Caco-2 (cell line): Measurements from ENCODE around the gene GALNT18. TPM values are rescaled to one million over a fixed set of nuclear protein-coding genes. Genes with fewer than 3 reads are reported as not detected.

ENCODE experiments used
- BruUV-seq: library from RNA; stranded (reverse); fragments of 400-500 nt; replicated peaks from 2 replicates; lab custom pipeline; 2021; lab: Mats Ljungman, UMichigan
- CTCF ChIA-PET: fragments of 300-600 bp; sonication (Branson Sonifier 250); formaldehyde crosslinking; loops from one replicate; lab custom pipeline; 2022; ENCODE audit warnings: antibody characterized with exemption; lab: Charles Lee
- POLR2A ChIA-PET: fragments of 300-600 bp; sonication (Branson Sonifier 250); formaldehyde crosslinking; loops from one replicate; lab custom pipeline; 2022; ENCODE audit warnings: antibody characterized with exemption; lab: Charles Lee
- DNase-seq, 2 experiments: peaks; one replicate each; pipeline versions ENCODE4 v3.0.0 to v3.0.0-alpha.2; 2020 to 2022
- H3K27me3 ChIP-seq: replicated peaks from 2 replicates; pipeline ENCODE4 v1.6.0; 2011; ENCODE audit warnings: low read length; ENCODE audit not compliant: control insufficient read depth, insufficient read depth
- H3K36me3 ChIP-seq: 2 replicates; pipeline ENCODE4 v1.5.1; 2011; ENCODE audit warnings: low read length; ENCODE audit not compliant: control insufficient read depth, insufficient read depth
- H3K4me1 ChIP-seq: fragments of 250-450 bp; sonication (Bioruptor Pico); 2 replicates; pipeline ENCODE4 v1.5.1; 2020; ENCODE audit warnings: mild to moderate bottlenecking
- H3K4me3 ChIP-seq: 2 replicates; pipeline ENCODE4 v1.5.1; 2011; ENCODE audit warnings: low read depth, mild to moderate bottlenecking, control low read depth, low read length
- H3K9me3 ChIP-seq: fragments of 250-450 bp; sonication (Bioruptor Pico); 2 replicates; pipeline ENCODE4 v1.5.1; 2020; ENCODE audit warnings: mild to moderate bottlenecking, moderate library complexity
- H3K27ac Mint-ChIP-seq: one replicate; pipeline ENCODE4 v1.8.0; 2022; ENCODE audit warnings: mixed read lengths; ENCODE audit not compliant: unreplicated experiment
- H3K27me3 Mint-ChIP-seq: one replicate; pipeline ENCODE4 v1.8.0; 2022; ENCODE audit warnings: mixed read lengths; ENCODE audit not compliant: insufficient read depth, unreplicated experiment
- H3K36me3 Mint-ChIP-seq: one replicate; pipeline ENCODE4 v1.8.0; 2022; ENCODE audit warnings: mild to moderate bottlenecking, mixed read lengths; ENCODE audit not compliant: insufficient read depth, unreplicated experiment
- H3K4me1 Mint-ChIP-seq: one replicate; pipeline ENCODE4 v1.8.0; 2022; ENCODE audit warnings: low read depth, mixed read lengths; ENCODE audit not compliant: unreplicated experiment
- H3K4me3 Mint-ChIP-seq: one replicate; pipeline ENCODE4 v1.8.0; 2022; ENCODE audit warnings: mild to moderate bottlenecking, moderate library complexity, mixed read lengths; ENCODE audit not compliant: unreplicated experiment
- H3K9me3 Mint-ChIP-seq: one replicate; pipeline ENCODE4 v1.8.0; 2022; ENCODE audit warnings: mixed read lengths; ENCODE audit not compliant: unreplicated experiment
- CTCF ChIP-seq, 2 experiments: fragments of 200-600 bp in 1 of 2; IDR thresholded peaks; 1 replicate in 1 of 2; 2 replicates in 1 of 2; pipeline versions ENCODE4 v1.5.1 to v1.8.0; 2011 to 2022; ENCODE audit warnings: antibody characterized with exemption in 1 of 2, control low read depth in 1 of 2, inconsistent platforms in 1 of 2, low read depth in 1 of 2, low read length in 1 of 2, mild to moderate bottlenecking in 1 of 2, moderate library complexity in 1 of 2; ENCODE audit not compliant: insufficient read depth in 1 of 2, severe bottlenecking in 1 of 2, unreplicated experiment in 1 of 2
- intact Hi-C: fragments of 100-400 bp; cut with micrococcal nuclease; formaldehyde crosslinking; loops from one replicate; pipeline ENCODE4 v1.10.0; 2022; ENCODE audit not compliant: unreplicated experiment
- total RNA-seq: library from RNA; stranded (reverse); gene quantifications from 2 replicates; pipeline ENCODE4 v1.2.3, GENCODE V29; 2022

GALNT18 gene
- total RNA-seq, 1 experiment from 2014 or later: 0.43 TPM

- intact Hi-C loops: no loop called here
- Mint-ChIP-seq H3K4me1 (no peaks in the 10 kb centered on the region), H3K27ac (no peak overlapping the region), H3K36me3 (no peaks in the 10 kb centered on the region), H3K27me3 (peaks cover 23% of the 10 kb centered on the region), H3K4me3 (no peak overlapping the region), H3K9me3 (no peaks in the 10 kb centered on the region)
- Histone ChIP-seq H3K4me1 (no peaks in the 10 kb centered on the region), H3K27me3 (no peaks in the 10 kb centered on the region), H3K9me3 (no peaks in the 10 kb centered on the region), H3K36me3 (no peaks in the 10 kb centered on the region), H3K4me3 (no peak overlapping the region)
- BruUV-seq: no TSS peak
- TF ChIP-seq CTCF (IDR thresholded peaks at IDR 0.05; ENCODE audit: insufficient read depth in 1 of 2, low read depth in 1 of 2, low read length in 1 of 2, severe bottlenecking in 1 of 2, unreplicated experiment in 1 of 2): no peak
- DNase-seq: no peak
- POLR2A ChIA-PET: no interaction called here
- CTCF ChIA-PET: no interaction called here
Observed at GRCh38 chr11:11505190-11505589, 116.6 kb downstream of the GALNT18 start.

GRCh38 chr11:11504071-11504470 lies 117.7 kb downstream of the GALNT18 start:
- H3K4me1 Mint-ChIP-seq: no peaks in the 10 kb centered on the region
- Histone ChIP-seq H3K27me3 (no peaks in the 10 kb centered on the region), H3K4me1 (no peaks in the 10 kb centered on the region), H3K4me3 (no peak overlapping the region), H3K9me3 (no peaks in the 10 kb centered on the region), H3K36me3 (no peaks in the 10 kb centered on the region)
- BruUV-seq: no TSS peak
- no peak for TF ChIP-seq CTCF (IDR thresholded peaks at IDR 0.05; ENCODE audit: insufficient read depth in 1 of 2, low read depth in 1 of 2, low read length in 1 of 2, severe bottlenecking in 1 of 2, unreplicated experiment in 1 of 2)
- DNase-seq: no peak
- H3K4me3 Mint-ChIP-seq: no peak overlapping the region
- intact Hi-C loops: no loop called here
- no peak overlapping the region for H3K27ac Mint-ChIP-seq
- H3K27me3 Mint-ChIP-seq: peaks cover 23% of the 10 kb centered on the region
- POLR2A ChIA-PET: no interaction called here
- H3K36me3 Mint-ChIP-seq: no peaks in the 10 kb centered on the region
- H3K9me3 Mint-ChIP-seq: no peaks in the 10 kb centered on the region
- CTCF ChIA-PET: interaction anchor here (0.7 kb wide), 1 partner anchor 121 kb away, joined by 3 read pairs; no protein-coding TSS in a partner anchor

- Mint-ChIP-seq H3K4me3 (no peak overlapping the region), H3K27me3 (peaks cover 9% of the 10 kb centered on the region), H3K9me3 (no peaks in the 10 kb centered on the region), H3K4me1 (no peaks in the 10 kb centered on the region), H3K27ac (no peak overlapping the region), H3K36me3 (no peaks in the 10 kb centered on the region)
- POLR2A ChIA-PET: no interaction called here
- Histone ChIP-seq H3K27me3 (no peaks in the 10 kb centered on the region), H3K9me3 (no peaks in the 10 kb centered on the region), H3K36me3 (no peaks in the 10 kb centered on the region), H3K4me3 (no peak overlapping the region), H3K4me1 (no peaks in the 10 kb centered on the region)
- no peak for TF ChIP-seq CTCF (IDR thresholded peaks at IDR 0.05; ENCODE audit: insufficient read depth in 1 of 2, low read depth in 1 of 2, low read length in 1 of 2, severe bottlenecking in 1 of 2, unreplicated experiment in 1 of 2)
- no TSS peak for BruUV-seq
- intact Hi-C loops: no loop called here
- no peak for DNase-seq
- CTCF ChIA-PET: no interaction called here
Observed at GRCh38 chr11:11502263-11502861, 119.4 kb downstream of the GALNT18 start.
